BJ (cell line): ENCODE data around the gene CAND2. TPM values are rescaled to one million over a fixed set of nuclear protein-coding genes. Genes with fewer than 3 reads are reported as not detected.

Experiments used
- CTCF ChIA-PET: fragments of 350-600 bp; formaldehyde crosslinking; extraction: SDS; loops from one replicate; lab custom pipeline; 2021; ENCODE audit warnings: antibody characterized with exemption, inconsistent platforms; lab: Yijun Ruan, JAX
- POLR2A ChIA-PET: fragments of 300-600 bp; sonication (Branson Sonifier 250); formaldehyde crosslinking; extraction: SDS; loops from one replicate; lab custom pipeline; 2021; ENCODE audit warnings: antibody characterized with exemption; lab: Charles Lee
- DNase-seq: peaks from one replicate; pipeline ENCODE4 v3.0.0-alpha.2; 2011; ENCODE audit warnings: low read depth
- H3K27me3 ChIP-seq: 2 replicates; pipeline ENCODE4 v1.6.0; 2011; ENCODE audit warnings: low read length; ENCODE audit not compliant: control insufficient read depth, insufficient read depth
- H3K36me3 ChIP-seq: 2 replicates; pipeline ENCODE4 v1.5.1; 2011; ENCODE audit warnings: low read length; ENCODE audit not compliant: control insufficient read depth, insufficient read depth
- H3K4me3 ChIP-seq: 2 replicates; pipeline ENCODE4 v1.5.1; 2011; ENCODE audit warnings: low read depth, mild to moderate bottlenecking, control low read depth, low read length
- polyA plus RNA-seq: library from polyadenylated mRNA; depleted of rRNA; stranded (reverse); fragments of >200 nt; gene quantifications from 2 replicates; pipeline ENCODE4 v1.2.3, GENCODE V29; 2011
- TF ChIP-seq, protein P1 (sequence below): IDR thresholded peaks from 2 replicates; pipeline ENCODE4 v1.5.1; 2011; ENCODE audit warnings: low read depth, mild to moderate bottlenecking, control low read depth, inconsistent platforms, low read length, moderate library complexity; ENCODE audit not compliant: insufficient read depth

The CAND2 gene
- polyA plus RNA-seq, 1 experiment: 2.3 TPM

DNA sequence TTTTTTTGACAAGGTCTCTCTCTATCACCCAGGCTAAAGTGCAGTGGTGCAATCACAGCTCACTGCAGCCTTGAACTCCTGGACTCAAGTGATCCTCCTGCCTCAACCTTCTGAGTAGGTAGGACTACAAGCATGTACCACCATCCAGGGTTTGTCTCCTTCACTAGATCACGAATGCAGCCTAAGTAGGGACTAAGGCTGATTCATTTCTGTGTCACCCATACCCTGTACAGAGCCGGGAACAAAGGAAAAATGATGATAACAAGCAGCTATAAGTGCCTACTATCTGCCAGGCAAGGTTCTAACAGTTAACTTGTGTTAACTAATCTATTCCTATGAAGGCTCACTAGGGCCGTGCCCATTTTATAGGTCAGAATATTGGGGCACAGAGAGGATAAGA is 44.4 kb upstream of the CAND2 start:
- no peaks in the 10 kb centered on the region for H3K36me3 ChIP-seq
- ChIA-PET POLR2A (interaction anchor here (0.6 kb wide), 1 partner anchor 24 kb away, joined by 17 read pairs; no protein-coding TSS in a partner anchor), CTCF (interaction anchor here (1.0 to 1.6 kb wide), 2 partner anchors 8 to 32 kb away, joined by 3 to 4 read pairs; no protein-coding TSS in a partner anchor)
- no peak for DNase-seq
- no peak overlapping the region for H3K4me3 ChIP-seq
- no peaks in the 10 kb centered on the region for H3K27me3 ChIP-seq
- TF ChIP-seq, protein P1, sequence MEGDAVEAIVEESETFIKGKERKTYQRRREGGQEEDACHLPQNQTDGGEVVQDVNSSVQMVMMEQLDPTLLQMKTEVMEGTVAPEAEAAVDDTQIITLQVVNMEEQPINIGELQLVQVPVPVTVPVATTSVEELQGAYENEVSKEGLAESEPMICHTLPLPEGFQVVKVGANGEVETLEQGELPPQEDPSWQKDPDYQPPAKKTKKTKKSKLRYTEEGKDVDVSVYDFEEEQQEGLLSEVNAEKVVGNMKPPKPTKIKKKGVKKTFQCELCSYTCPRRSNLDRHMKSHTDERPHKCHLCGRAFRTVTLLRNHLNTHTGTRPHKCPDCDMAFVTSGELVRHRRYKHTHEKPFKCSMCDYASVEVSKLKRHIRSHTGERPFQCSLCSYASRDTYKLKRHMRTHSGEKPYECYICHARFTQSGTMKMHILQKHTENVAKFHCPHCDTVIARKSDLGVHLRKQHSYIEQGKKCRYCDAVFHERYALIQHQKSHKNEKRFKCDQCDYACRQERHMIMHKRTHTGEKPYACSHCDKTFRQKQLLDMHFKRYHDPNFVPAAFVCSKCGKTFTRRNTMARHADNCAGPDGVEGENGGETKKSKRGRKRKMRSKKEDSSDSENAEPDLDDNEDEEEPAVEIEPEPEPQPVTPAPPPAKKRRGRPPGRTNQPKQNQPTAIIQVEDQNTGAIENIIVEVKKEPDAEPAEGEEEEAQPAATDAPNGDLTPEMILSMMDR: no peak

DNA sequence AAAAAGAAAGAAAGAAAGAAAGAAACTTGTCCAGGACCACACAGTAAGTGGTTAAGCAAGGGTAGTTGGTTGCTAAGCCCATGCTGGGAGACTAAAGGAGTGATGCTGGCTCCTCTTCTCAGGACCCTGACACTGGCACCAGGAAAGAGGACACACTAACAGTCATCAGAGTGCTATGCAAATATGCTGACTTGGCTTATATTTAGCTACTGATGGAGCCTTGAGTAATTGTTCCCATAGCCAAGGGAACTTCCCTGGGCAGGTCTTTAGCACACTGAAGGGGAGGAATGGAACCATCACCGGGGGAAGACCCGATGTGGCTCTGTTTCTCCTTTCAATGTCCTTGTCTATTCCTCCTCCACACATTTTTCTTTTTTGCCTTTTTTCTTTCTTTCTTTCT is 43.7 kb upstream of the CAND2 start:
- no peaks in the 10 kb centered on the region for H3K36me3 ChIP-seq
- no peak overlapping the region for H3K4me3 ChIP-seq
- no peaks in the 10 kb centered on the region for H3K27me3 ChIP-seq
- TF ChIP-seq, protein P1: no peak
- POLR2A ChIA-PET: interaction anchor here (0.6 to 0.8 kb wide), 2 partner anchors 80 to 269 kb away, joined by 4 read pairs; no protein-coding TSS in a partner anchor
- CTCF ChIA-PET: interaction anchor here (0.9 to 1.6 kb wide), 2 partner anchors 33 to 35 kb away, joined by 4 to 5 read pairs; no protein-coding TSS in a partner anchor
- DNase-seq: no peak

DNA sequence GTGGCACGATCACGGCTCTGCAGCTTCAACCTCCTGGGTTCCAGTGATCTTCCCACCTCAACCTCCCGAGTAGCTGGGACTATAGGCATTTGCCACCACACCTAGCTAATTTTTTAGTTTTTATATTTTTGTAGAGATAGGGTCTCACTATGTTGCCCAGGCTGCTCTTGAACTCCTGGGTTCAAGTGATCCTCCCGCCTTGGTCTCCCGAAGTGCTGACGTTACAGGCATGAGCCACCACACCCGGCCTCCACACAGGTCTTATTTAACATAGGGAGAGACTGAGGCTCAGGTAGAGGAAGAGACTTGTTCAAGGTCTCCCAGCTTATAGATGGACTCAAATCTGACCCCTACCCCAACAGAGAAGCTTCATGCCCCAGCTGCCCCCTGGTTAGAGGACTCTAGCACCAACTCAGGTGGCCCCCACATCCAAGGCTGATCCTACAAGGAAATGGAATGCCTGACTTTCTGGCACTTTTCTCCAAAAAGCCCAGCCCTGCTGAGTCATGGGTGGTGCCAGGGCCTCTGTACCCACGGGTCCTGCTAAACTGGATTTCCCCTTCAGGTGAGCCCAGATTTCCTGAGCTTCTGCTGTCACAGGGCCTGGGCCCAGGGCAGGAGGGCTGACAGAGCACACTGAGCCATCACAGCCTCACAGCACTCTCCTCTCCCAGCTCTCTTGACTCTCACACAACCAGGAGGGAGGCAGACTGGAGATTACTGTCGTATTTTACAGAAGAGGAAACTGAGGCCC is 43.0 kb upstream of the CAND2 start:
- H3K36me3 ChIP-seq: no peaks in the 10 kb centered on the region
- ChIA-PET POLR2A (interaction anchor here (0.8 kb wide), 1 partner anchor 79 kb away, joined by 4 read pairs; no protein-coding TSS in a partner anchor), CTCF (interaction anchor here (0.9 kb wide), 2 partner anchors 10 to 34 kb away, joined by 3 to 5 read pairs; no protein-coding TSS in a partner anchor)
- no peak for DNase-seq
- no peak overlapping the region for H3K4me3 ChIP-seq
- no peaks in the 10 kb centered on the region for H3K27me3 ChIP-seq
- TF ChIP-seq, protein P1: no peak

DNA sequence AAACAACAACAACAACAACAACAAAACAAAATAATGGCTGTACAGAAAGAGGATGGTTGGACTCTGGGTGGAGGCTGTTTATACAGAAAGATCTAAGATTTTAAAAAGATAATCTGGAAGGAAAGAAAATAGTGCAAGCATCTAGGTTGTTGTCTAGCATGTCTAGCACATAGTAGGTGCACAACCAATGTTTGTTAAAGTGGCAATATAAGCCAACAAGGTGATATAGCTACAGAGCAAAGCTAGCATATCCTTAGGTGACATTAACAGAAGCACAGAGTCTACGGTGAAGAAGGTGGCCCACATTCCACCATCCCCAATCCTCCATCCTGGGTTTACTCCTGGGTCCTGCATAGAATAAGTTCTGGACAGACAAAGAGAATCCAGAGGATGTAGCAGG is 42.2 kb upstream of the CAND2 start:
- no peaks in the 10 kb centered on the region for H3K36me3 ChIP-seq
- DNase-seq: no peak
- no peak overlapping the region for H3K4me3 ChIP-seq
- no peaks in the 10 kb centered on the region for H3K27me3 ChIP-seq
- CTCF ChIA-PET: interaction anchor here (0.9 kb wide), 2 partner anchors 9 to 56 kb away, joined by 3 read pairs; no protein-coding TSS in a partner anchor
- TF ChIP-seq, protein P1: no peak
- POLR2A ChIA-PET: no interaction called here

DNA sequence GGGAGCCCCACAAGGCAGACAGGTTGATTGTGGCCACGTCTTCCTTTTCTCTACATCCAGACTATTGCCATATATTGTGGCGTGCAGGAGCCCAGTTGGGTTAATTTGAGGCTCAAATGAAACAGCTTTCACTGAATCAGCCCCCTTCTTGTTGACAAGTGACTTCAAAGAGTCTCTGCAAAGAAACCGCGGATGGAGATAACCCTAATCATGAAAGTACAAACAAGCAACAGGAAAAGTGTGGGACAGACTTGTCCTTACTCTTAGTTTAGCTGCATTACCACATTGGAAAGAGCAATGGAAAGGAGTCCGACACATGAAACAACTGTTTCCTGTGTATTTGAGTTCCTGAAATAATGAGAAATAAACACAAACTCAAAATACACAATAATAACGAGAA is 40.7 kb upstream of the CAND2 start:
- ChIA-PET CTCF (no interaction called here), POLR2A (no interaction called here)
- no peak for DNase-seq
- Histone ChIP-seq H3K27me3 (no peaks in the 10 kb centered on the region), H3K36me3 (no peaks in the 10 kb centered on the region), H3K4me3 (no peak overlapping the region)
- TF ChIP-seq, protein P1: no peak
